HG03457 (cell line): Measurements from ENCODE around the gene SLC49A3.
"Not testable (repeated sequence)": the region's sequence is repeated elsewhere in the genome, so short reads cannot be mapped to it uniquely, and the experiment has no call there.

Source experiments
- ATAC-seq: cut with Tn5 transposase; IDR thresholded peaks from one replicate; pipeline ENCODE4 v1.9.1; 2021; ENCODE audit warnings: moderate number of reproducible peaks; ENCODE audit not compliant: unreplicated experiment

Gene SLC49A3

DNA sequence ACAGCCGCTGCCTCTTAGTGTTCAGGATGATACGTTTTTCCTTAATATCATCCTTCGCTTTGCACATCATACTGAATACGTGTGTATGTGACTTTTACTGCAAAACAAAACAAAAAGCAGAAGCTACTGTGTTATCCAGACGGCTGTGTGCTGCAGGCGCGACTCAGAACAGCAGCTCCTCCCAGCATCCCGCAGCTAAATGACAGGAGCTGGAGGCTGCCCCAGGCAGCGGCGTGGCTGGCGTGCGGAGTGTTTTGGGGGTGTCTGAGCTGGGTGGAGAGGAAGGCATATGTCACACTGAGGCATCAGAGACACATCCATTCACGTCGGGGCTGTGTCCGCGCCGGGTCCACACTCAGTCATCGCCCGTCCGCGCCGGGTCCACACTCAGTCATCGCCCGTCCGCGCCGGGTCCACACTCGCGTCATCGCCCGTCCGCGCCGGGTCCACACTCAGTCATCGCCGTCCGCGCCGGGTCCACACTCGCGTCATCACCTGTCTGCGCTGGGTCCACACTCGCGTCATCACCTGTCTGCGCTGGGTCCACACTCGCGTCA is 33.3 kb upstream of the SLC49A3 start:
- no peak for ATAC-seq

DNA sequence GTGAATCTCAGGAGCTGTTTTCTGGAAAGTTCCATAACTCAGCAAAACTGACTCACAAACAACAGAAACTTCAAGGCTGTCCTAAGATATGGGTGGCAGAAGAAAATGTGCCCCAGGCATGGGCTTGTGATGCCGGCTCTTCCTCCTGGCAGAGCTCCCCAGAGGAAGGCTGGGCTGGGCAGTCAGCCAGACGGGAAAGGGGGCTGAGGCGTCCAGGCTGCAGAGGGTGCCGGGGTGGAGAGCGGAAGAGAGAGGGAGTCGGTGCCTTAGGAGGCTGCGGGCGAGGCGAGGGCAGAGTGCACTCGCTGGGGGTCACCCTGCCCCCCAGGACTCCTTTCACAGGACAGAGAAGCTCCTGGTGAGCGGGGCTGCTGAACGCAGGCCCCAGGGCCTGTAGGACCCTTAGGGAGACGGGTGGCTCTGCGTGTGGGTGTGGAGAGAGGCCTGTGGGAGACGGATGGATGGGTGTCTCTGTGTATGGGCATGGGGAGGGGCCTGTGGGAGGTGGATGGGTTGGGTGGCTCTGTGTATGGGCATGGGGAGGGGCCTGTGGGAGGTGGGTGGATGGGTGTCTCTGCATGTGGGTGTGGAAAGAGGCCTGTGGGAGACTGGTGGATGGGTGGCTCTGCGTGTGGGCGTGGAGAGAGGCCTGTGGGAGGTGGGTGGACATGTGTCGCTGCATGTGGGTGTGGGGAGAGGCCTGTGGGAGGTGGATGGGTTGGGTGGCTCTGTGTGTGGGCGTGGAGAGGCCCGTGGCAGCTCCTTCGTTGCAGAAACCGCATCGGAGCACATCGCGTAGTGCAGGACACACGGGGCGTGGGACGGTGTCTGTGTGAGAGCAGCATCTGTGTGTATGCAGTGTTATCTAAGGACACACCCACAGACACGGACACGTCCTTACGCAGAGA is 32.6 kb upstream of the SLC49A3 start:
- no peak for ATAC-seq

DNA sequence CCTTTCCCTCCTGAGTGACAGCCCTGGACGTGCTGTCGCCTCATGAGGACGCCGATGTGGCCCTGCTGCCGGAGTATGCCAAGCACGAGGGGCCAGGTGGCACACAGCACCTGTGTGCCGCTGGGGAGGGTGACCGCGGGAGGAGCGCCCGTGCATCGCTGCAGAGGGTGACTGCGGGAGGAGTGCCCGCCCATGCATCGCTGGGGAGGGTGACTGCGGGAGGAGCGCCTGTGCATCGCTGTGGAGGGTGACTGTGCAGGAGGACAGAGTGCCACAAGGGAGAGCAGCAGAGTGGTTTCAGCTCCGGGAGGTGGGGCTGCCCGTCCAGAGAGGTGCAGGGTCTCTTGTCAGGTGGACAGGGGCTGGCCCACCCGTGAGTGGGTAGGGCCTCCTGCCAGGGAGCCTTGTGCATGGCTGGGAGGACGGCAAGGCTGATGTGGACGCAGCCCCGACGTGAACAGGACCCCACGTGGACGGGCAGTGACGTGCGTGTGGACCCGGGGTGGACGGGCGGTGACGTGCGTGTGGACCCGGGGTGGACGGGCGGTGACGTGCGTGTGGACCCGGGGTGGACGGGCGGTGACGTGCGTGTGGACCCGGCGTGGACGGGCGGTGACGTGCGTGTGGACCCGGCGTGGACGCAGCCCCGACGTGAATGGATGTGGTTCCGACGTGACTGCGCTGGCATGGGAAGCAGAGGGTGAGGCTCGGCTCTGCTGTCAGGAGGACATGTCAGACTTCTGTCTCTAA is 31.3 kb upstream of the SLC49A3 start:
- no peak for ATAC-seq

DNA sequence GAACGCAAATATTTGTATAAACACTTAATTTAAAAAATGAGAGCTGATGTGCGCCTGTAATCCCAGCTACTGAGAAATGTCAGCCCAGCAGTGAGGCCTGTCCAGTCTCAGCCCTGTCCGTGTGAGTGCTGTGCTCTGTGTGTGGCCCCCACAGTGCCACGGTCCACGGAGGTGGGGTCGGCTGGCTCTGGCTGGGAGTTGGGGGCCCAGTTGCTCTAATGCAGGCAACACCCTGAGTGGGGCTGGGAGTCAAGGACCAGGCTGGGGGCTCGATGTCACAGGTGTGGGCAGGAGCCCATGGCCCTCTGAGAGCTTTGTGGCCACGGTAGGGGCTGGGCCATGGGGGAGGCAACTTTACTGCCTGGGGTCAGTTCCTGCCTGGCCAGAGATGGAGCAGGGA is 29.5 kb upstream of the SLC49A3 start:
- no peak for ATAC-seq

DNA sequence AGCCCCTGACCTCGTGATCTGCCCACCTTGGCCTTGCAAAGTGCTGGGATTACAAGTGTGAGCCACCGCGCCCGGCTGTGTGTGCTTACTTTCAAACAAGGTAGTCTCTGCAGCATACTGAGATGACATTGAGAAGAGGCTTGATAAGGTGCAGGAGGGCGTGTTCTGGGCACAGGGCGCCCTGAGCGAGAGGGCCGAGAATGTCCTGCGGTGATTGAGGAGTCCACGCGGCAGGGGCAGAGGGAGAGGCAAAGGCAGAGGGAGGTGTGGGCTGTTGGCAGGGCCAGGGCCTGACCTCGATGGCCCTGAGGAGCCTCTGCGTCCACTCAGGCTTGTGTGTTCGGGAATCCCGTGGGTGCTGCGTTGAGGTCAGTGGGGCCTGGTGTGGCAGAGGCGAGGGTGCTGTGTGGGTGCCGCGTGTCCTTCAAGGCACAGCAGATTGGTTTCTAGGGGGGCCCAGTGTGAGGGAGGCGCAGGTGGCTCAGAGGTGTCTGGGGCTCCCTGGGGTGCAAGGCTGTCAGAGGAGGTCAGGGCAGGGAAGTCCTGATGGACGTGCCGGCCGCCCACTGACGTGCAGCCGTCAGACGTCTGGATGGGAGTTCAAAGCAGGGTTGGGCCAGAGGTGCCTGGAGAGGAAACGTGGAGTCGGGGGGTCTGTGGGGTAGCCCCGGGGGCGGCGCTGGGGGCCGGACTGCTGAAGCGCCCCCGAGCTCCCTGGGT is 28.8 kb upstream of the SLC49A3 start:
- no peak for ATAC-seq

DNA sequence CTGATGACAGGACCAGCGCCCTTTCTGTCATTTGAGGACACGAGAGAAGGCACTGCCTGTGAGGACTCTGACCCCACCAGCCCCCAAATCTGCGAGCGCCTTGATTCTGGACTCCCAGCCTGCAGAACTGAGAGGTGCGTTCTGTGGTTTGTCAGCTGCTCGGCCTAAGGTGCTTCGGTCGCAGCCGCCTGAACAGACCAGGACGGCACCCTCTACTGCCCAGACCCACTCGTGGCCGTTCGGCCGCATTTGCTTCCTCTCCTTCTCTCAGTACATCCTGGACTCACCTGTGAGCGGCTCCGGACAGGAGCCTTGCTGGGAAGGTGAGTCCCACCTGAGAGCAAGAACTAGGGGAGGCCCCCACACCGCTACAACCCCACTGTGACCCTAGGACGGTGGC is 25.1 kb upstream of the SLC49A3 start:
- no peak for ATAC-seq

DNA sequence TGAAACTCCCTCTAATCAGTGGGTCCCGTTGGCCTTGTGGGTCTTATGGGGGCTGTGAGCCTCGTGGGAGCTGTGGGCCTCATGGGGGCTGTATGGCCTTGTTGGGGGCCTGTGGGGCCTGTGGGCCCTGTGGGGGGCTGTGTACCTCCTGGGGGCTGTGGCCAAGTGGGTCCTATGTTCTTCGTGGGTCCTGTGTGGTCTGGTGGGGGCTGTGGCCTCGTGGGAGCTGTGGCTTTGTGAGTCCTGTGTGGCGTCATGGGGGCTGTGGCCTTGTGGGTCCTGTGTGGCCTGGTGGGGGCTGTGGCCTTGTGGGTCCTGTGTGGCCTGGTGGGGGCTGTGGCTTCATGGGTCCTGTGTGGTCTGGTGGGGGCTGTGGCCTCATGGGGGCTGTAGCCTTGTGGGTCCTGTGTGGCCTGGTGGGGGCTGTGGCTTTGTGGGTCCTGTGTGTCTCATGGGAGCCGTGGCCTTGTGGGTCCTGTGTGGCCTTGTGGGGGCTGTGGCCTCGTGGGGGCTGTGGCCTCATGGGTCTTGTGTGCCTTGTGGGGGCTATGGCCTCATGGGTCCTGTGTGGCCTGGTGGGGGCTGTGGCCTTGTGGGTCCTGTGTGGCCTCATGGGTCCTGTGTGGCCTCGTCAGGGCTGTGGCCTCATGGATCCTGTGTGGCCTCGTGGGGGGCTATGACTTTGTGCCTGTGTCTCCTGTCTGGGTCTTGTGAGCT is 24.1 kb upstream of the SLC49A3 start:
- ATAC-seq = no peak

DNA sequence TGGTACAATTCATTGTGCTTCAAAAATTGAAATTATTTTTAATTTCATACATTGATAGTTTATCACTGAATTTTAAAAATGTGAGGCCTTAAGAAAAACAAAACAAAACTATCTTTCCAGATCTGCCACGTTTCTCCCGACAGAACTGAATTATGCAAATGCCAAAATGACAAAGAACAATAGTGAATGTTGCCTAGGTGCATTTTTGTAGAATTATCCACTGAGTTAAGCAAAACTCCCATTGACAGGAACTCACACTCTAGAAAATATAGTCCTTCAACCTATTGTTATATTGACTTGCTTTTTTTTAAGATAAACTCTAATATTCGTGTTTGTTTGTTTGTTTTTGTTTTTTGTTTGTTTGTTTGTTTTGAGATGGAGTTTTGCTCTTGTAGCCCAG is 23.1 kb upstream of the SLC49A3 start:
- no peak for ATAC-seq

DNA sequence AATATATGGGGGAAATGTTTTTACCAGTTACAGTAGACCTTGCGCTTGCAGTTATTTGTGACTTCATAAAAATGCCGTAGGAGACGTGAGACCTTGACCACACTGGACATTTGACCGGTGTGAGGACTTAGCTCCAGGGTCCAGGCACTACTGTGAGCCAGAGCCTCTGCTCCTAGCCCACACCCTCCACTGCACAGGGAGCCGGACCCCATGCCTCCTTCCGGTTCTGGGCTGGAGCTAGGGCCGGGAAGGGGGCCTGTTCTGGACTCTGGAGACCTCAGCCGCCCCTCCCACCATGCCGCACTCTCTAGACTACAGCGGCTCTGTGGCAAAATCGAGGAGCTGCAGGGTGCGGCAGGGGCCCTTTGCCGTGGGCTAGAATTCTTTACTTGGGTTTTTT is 22.0 kb upstream of the SLC49A3 start:
- no peak for ATAC-seq

DNA sequence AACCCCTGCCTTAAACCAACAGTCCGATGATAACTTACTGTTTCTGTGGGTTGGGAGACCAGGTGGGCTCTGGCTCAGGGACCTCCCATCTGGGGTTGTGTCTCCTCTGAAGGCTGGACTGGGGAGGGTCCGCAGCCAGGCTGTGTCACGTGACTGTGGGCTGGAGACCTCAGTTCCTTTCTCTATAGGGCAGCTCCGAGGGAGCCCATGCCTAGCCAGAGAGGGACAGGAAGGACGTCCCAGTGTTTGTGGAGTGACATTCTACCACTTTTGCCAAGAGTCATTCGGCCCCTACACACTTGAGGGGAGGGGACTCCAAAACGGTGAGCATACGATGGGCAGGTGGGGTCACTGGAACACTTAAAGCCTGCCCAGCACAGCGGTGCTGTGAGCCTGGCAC is 21.2 kb upstream of the SLC49A3 start:
- no peak for ATAC-seq

DNA sequence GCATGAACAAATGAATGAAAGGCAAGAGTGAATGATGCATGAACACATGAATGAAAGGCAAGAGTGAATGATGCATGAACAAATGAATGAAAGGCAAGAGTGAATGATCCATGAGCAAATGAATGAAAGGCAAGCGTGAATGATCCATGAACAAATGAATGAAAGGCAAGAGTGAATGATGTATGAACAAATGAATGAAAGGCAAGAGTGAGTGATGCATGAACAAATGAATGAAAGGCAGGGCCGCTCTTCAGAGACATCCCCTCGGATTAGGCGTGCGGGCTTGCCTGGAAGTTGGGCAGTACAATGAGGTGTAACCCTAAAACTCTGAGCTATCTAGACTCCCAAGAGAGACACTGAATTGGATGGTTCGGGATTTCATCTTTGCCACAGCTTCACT is 20.4 kb upstream of the SLC49A3 start:
- ATAC-seq = no peak

DNA sequence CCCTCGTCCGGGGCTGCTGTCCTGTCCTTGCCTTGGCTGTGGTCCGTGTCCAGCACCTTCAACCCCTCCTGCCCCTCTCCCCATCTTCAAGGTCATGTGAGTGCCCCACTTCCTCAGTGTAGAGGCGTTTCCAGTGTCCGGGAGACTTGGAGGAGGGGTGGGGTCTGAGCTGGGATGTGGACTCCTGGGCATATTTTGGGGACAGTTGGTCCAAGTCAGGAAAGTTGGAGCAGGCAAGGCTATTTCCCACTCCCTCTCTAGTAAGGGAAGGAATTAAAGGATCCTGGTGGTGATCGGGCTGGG is 19.6 kb upstream of the SLC49A3 start:
- no peak for ATAC-seq

DNA sequence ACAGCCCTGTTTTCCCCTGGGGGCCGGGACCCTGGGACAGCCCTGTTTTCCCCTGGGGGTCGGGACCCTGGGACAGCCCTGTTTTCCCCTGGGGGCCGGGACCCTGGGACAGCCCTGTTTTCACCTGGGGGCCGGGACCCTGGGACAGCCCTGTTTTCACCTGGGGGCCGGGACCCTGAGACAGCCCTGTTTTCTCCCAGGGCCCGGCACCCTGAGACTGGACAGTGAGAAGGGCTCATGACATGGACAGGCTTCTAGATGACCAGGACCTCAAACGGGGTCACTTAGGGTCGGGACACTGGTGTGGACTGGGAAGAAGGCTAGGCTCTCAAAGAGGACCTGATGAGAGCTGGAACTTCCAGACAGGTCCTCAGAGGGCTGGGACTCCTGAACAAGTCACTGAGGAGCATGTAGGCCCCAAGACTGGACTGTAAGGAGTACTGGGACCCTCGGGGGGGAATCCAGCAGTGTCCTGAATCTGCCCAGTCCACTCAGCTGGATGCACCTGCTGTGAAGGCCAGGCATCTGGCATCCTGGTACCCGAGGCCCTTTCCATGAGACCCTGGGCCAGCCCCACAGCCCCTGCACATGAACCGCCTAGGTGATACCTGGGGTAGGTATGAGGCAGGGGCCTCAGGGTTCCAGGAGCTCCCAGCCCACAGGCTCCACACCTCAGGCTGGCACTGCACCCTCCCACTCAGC is 19.1 kb upstream of the SLC49A3 start:
- no peak for ATAC-seq

DNA sequence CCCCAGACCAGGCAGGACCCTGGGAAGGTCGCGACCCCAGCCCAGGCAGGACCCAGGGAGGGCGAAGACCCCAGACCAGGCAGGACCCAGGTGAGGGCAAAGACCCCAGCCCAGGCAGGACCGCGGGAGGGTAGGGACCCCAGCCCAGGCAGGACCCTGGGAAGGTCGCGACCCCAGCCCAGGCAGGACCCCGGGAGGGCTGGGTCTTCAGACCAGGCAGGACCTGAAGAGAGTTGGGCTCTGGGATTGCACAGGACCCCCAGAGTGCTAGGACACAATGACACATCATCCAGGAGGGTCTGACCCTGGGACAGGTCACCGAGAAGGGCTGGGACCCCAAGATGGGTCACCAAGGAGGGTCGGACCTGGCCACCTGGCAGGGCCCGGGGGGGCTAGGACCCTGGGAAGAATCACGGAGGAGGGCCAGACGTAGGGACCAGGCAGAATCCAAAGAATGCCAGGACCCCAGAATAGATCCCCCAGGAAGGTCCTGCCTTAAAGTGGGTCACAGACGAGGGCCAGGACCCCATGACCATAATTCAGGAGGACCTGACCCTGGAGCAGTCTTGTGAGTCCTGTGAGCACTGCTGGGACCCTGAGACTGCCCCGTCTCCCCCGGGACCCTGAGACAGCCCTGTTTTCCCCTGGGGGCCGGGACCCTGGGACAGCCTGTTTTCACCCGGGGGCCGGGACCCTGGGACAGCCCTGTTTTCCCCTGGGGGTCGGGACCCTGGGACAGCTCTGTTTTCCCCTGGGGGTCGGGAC is 18.1 kb upstream of the SLC49A3 start:
- ATAC-seq = no peak

DNA sequence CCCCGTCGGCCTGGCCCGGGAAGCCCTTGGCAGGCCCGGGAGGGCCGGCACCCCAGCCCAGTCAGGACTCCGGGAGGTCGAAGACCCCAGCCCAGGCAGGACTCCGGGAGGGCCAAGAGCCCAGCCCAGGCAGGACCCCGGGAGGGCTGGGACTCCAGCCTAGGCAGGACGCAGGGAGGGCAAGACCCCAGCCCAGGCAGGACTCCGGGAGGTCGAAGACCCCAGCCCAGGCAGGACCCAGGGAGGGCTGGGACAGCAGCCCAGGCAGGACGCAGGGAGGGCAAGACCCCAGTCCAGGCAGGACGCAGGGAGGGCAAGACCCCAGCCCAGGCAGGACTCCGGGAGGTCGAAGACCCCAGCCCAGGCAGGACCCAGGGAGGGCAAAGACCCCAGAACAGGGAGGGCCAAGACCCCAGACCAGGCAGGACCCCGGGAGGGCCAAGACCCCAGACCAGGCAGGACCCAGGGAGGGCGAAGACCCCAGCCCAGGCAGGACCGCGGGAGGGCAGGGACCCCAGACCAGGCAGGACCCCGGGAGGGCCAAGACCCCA is 17.2 kb upstream of the SLC49A3 start:
- ATAC-seq = not testable (repeated sequence)

DNA sequence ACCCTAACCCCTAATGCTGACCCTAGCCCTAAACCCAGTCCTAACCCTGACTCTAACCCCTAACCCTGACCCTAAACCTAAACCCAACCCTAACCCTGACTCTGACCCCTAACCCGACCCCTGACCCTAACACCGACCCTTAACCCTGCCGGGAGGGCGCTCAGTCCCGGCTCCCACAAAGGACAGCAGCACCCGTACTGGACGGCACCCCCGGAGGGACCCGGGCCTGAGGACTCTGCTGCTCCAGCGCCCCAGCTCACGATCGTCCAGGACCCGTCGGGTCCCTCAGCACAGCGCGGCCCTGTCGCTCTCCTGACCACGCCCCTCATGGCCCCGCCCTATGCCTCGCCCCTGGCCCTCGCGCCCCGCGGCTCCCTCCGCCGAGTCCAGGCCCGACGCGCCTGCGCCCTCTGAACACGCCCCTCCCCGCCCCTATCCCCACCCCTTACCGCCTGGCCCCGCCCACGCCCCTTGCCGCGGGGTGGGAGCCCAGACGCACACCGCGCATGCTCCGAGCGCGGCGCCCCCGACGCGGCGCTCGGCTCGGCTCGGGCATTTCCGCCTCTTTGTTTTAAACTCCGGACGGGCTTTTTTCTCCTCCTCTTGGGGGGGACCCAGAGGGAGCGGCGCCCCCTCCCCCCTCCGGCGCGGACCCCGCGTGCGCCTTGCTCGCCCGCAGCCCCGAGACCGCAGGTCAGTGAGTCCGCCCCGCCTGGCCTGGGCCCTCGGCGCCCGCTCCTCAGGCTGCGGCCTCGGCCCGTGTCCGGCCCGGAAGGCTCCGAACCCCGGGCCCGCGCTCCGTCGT is 16.5 kb upstream of the SLC49A3 start, which contains the start of gene PCGF3:
Gene PCGF3 (plus strand): TSS at position 555 of the 805 bp plus-strand sequence. CDS start 27,849 bp downstream, outside the sequence.
- peak; percentile 80 for ATAC-seq

DNA sequence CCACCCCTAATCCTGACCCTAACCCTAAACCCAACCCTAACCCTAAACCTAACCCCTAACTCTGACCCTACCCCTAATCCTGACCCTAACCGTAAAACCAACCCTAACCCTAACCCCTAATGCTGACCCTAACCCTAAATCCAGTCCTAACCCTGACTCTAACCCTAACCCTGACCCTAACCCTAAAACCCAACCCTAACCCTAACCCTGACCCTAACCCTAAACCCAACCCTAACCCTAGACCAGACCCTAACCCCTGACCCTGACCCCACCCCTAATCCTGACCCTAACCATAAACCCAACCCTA is 16.0 kb upstream of the SLC49A3 start:
- ATAC-seq = no peak

DNA sequence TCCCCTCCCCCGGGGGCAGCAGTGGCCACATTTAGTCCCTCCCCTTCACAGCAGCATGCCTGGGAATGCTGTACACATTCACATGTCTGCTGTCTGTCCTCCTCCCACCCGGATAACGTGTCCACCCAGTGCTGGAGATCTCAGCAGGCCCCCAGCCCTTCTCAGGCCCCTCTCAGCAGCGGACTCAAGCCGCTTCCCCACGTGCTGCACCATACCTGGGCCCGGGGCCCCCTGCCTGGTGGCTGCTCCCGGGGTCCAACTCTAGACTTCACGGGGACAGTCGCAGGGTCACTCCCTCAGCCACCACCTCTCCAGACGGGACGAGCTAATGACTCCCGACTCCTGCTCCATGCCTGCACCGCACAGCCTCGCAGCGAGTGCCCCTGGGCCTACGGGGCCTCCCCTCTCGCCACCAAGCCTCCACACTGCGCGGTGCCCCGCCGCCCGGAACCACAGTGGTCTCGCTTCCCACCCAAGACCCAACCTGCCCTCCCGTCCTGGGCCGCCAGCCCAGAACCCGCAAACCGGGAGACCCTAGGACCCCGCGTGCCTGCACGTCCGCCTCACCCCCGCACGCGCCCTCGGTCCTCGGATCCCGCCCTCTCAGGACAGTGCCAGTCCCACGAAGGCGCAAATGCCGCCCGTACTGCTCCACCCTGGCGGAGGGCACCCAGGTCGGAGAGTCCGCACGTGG is 15.4 kb upstream of the SLC49A3 start:
- no peak for ATAC-seq
